Hematopoietic multipotent progenitor cell treated with erythropoietin and hydrocortisone succinate and interleukin-3 and kit ligand, for 8 days (in vitro differentiated cells): ENCODE results near the gene ADH5.

Experiments used
- DNase-seq: peaks from one replicate; pipeline ENCODE4 v3.0.0-alpha.2; 2015

Gene ADH5

DNA sequence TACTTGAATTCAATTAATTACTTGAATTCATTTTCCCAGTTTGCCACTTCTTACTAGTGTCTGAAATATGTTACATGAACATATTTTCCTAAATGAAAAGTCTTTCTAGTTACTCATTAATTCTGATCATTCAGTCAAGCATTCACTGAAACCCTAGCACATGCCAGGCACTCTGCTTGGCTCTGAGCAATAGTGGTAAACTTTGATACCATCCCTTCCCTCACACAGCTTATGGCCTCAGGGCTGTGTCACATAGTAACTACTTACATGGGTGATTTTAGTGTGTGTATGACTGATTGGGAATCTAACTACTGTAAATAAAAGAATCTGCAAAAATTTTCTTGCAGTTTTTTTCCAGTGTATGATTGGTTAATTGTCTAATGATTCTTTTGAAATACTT is 60.4 kb downstream of the ADH5 start:
- peak; percentile 43 for DNase-seq

DNA sequence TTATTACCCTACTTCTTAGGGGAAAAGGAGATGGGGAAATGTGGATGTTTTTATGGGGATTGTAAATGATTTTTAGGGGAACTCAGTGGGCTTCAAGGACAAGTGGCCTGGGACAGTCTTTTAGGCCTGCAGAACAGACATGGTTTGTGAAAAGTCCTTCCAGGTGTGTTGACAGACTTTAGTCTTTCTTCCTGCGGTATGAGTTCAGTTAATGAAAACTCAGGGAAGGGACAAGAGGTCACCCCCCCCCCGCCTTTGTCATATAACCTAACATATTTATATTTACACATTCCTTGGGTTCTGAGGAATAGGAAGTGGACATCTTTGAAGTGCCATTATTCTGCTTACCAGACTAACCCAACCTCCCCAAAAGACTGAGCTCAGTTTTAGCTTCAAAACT is 61.3 kb downstream of the ADH5 start:
- DNase-seq = no peak

DNA sequence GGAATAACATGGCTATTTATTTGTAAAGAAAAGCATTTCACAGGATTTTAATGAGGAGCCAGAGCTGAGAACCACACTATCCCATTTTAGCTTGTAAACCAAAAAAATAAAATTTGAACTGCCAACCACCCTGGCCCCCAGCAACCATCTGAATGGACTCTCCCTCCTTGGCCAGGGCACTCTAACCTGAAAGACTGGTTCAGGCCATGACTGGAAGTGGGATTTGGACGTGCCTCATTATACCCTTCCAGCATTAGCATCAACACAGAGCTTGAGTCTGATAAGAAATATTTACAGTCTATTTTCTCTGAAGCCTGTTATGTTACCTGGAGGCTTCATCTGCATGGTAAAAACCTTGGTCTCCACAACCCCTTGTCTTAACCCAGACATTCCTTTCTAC is 63.1 kb downstream of the ADH5 start:
- DNase-seq = no peak

DNA sequence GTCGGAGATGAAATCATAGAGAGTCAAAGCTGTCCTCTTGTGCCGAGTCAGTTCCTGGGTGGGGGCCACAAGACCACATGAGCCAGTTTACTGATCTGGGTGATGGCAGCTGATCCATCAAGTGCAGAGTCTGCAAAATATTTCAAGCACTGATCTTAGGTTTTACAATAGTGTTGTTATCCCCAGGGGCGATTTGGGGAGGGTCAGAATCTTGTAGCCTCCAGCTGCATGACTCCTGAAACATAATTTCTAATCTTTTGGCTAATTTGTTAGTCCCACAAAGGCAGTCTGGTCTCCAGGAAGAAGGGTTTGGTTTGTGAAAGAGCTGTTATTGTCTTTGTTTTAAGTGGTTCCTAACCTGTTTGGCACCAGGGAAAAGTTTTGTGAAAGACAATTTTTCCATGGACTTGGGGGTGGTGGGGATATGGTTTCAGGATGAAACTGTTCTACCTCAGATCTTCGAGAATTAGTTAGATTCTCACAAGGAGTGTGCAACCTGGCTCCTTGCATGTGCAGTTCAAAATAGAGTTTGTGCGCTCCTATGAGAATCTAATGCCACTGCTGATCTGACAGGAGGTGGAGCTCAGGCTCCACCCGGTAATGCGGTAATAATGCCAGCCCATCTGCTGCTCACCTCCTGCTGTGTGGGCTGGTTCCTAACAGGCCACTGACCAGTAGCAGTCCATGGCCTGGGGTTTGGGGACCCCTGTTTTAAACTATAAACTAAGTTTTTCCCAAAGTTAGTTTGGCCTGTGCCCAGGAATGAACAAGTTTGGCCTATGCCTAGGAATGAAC is 63.9 kb downstream of the ADH5 start:
- DNase-seq = peak; percentile 62

DNA sequence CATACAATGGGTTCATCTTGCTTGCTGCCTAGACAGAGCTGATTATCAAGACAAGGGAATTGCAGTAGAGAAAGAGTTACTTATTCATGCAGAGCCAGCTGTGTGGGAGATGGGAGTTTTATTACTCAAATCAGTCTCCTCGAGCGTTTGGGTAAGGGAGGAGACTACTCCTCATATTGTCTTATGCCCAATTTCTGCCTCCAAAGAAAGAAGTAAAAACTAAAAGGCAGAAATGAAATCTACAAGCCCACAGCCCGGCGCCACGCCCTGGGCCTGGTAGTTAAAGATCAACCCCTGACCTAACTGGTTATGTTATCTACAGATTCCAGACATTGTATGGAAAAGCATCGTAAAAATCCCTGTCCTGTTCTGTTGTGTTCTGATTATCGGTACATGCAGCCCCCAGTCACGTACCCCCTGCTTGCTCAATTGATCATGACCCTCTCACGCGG is 64.8 kb downstream of the ADH5 start:
- peak; percentile 87 for DNase-seq

DNA sequence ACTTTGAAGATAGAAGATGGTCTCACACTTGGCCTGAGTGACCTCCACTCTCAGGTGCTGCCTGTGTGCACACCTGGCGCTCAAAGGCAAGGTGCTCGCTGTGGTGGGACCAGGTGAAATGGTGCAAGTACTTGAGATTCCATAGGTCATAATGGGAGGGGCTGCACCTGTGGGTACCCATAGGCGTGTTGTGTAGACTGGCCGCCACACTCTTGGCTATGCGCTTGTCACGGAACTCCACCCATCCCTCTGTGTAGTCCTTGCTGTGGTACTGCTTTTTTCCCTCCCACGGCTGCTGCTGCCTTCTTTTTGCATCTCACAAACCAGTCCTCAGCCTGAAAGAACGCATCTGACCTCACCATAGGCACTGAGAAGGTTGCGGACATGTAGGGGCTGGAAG is 66.0 kb downstream of the ADH5 start:
- DNase-seq = no peak

DNA sequence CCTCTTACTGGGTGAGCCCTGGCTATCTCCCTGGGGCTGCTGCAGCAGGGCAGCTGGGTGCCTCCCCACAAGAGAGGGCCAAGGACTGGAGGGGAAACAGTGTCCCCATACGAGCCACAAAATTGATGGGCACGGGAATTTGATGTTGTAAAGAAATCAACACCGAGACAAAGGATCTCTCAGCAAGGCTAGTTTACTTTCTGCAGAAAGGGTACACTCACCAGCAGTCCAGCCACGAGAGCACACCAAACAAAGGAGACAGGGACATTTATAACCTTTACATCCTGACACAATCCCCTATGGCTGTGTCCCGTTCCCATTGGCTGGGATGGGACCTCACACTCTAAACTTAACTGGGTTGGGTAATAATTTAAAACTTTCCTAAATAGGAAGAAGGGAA is 67.2 kb downstream of the ADH5 start:
- no peak for DNase-seq
